GM12874 (cell line): Measurements from ENCODE around the gene GPR137B.

ENCODE experiments used
- CTCF ChIP-seq: IDR thresholded peaks from 2 replicates; pipeline ENCODE4 v1.5.1; 2011; ENCODE audit warnings: low read depth, mild to moderate bottlenecking, control low read depth, low read length, moderate library complexity; ENCODE audit not compliant: insufficient read depth

Gene GPR137B

GRCh38 chr1:236204039-236204438, 61.7 kb downstream of the GPR137B start:
- no peak for TF ChIP-seq CTCF

GRCh38 chr1:236204656-236205055, 62.3 kb downstream of the GPR137B start:
- TF ChIP-seq CTCF, result no peak

DNA sequence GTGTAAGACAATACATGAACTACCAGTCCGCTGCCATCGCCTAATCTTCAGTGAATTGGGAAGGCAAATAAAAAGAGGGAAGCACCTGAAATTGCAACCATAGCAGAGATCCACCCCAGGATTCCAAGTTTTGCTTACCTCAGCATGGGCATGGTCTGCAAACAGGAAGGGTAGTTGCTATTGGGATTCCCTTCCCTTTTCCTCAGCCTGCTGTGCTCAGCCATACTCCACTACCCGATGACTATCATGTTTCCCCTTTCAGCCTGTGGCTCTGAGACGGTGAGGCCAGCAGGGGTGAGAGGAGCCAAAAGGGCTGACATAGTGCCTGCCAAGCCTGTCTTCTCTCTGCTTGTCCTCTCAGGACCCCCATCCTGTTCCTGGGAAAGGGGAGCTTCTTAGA, 64.2 kb downstream of the GPR137B start:
- no peak for TF ChIP-seq CTCF

- no peak for TF ChIP-seq CTCF
These were observed 64.8 kb downstream of the GPR137B start for GRCh38 chr1:236207121-236207520.

- no peak for TF ChIP-seq CTCF
These were observed 65.2 kb downstream of the GPR137B start for GRCh38 chr1:236207569-236207968.

DNA sequence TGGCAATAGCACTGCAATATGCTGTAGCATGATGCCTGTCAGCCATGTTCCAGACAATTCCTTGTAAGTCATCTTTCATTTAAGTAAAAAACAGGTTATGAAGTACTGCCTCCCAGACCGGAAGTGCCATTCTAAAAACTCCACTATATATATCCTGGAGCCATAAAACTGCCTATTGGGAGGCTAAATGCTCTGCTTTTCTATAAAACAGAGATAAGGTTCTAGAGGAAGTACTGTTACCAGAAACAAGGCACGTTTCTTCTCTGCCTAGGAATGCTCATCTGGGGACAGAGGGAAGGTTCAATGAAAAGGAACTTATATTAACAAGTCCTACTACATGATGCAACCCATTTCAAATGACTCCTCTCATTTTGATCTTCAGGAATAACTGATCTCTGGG, 66.8 kb downstream of the GPR137B start:
- no peak for TF ChIP-seq CTCF

GRCh38 chr1:236209713-236210112, 67.4 kb downstream of the GPR137B start:
- no peak for TF ChIP-seq CTCF

GRCh38 chr1:236211815-236212214, 69.5 kb downstream of the GPR137B start:
- TF ChIP-seq CTCF, result no peak
